Measurements from ENCODE around the gene PALD1. TPM values are rescaled to one million over a fixed set of nuclear protein-coding genes. Genes with fewer than 3 reads are reported as not detected.

The PALD1 gene
- total and polyA plus RNA-seq, 2 experiments from 2014 or later: 11.9 to 58.2 TPM

DNA sequence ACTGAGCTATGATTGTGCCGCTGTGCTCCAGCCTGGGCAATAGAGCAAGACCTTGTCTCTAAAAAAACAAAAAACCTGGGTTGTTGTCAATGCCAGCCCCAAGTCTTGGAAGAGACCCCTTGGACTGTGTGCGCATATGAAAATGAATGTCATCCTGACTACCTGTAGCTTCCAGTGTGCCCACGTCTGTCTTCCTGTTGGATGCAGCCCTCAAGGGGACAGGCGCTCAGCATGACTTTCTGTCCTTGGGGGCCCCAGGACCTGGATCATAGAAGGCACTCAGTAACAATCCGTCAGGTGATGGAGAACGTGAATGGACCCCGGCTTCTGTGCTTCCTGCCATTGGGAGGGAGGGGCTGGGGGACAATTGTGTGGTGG lies 114.9 kb downstream of the PALD1 start:
- Histone ChIP-seq H4K20me1 (replicated peaks; ENCODE audit: insufficient read depth) (no peaks in the 10 kb centered on the region), H3K9me2 (ENCODE audit: insufficient read depth) (peaks cover 9% of the 10 kb centered on the region), H3K27ac (ENCODE audit: low read depth) (no peak overlapping the region), H3K79me2 (replicated peaks; ENCODE audit: insufficient read depth) (no peaks in the 10 kb centered on the region), H3K4me3 (no peak overlapping the region), H3F3A (replicated peaks; ENCODE audit: low read depth) (no peaks in the 10 kb centered on the region), H3K4me2 (no peak overlapping the region), H3K4me1 (ENCODE audit: insufficient read depth) (peaks cover 6% of the 10 kb centered on the region; the same call in 1 of the 2 replicates), H3K27me3 (ENCODE audit: insufficient read depth) (no peaks in the 10 kb centered on the region), H3K36me3 (ENCODE audit: insufficient read depth) (no peaks in the 10 kb centered on the region), H2AFZ (no peak overlapping the region)
- Mint-ChIP-seq H3K9me3 (no peaks in the 10 kb centered on the region), H3K36me3 (ENCODE audit: low read depth) (no peaks in the 10 kb centered on the region), H3K27ac (no peak overlapping the region), H3K4me1 (peaks cover 21% of the 10 kb centered on the region), H3K27me3 (ENCODE audit: insufficient read depth, low read depth, poor library complexity) (peaks cover 4% of the 10 kb centered on the region), H3K4me3 (no peak overlapping the region)
- ATAC-seq (no peak), DNase-seq (ENCODE audit: low spot score) (no peak)
- no peak for TF ChIP-seq CTCF (conservative IDR thresholded peaks at IDR 0.05; ENCODE audit: low read depth in 2 of 2)
- no peak for TF ChIP-seq ZNF462 (CRISPR knock-in tag; IDR thresholded peaks at IDR 0.05)
- TF ChIP-seq ZNF114 (CRISPR knock-in tag; IDR thresholded peaks at IDR 0.05): no peak
- no peak for TF ChIP-seq EZH2phosphoT487 (IDR thresholded peaks at IDR 0.05; ENCODE audit: unreplicated experiment)
- TF ChIP-seq, protein P1, sequence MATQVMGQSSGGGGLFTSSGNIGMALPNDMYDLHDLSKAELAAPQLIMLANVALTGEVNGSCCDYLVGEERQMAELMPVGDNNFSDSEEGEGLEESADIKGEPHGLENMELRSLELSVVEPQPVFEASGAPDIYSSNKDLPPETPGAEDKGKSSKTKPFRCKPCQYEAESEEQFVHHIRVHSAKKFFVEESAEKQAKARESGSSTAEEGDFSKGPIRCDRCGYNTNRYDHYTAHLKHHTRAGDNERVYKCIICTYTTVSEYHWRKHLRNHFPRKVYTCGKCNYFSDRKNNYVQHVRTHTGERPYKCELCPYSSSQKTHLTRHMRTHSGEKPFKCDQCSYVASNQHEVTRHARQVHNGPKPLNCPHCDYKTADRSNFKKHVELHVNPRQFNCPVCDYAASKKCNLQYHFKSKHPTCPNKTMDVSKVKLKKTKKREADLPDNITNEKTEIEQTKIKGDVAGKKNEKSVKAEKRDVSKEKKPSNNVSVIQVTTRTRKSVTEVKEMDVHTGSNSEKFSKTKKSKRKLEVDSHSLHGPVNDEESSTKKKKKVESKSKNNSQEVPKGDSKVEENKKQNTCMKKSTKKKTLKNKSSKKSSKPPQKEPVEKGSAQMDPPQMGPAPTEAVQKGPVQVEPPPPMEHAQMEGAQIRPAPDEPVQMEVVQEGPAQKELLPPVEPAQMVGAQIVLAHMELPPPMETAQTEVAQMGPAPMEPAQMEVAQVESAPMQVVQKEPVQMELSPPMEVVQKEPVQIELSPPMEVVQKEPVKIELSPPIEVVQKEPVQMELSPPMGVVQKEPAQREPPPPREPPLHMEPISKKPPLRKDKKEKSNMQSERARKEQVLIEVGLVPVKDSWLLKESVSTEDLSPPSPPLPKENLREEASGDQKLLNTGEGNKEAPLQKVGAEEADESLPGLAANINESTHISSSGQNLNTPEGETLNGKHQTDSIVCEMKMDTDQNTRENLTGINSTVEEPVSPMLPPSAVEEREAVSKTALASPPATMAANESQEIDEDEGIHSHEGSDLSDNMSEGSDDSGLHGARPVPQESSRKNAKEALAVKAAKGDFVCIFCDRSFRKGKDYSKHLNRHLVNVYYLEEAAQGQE (IDR thresholded peaks at IDR 0.05; ENCODE audit: unreplicated experiment): no peak
- no peak for TF ChIP-seq CREB1 (CRISPR knock-in tag; IDR thresholded peaks at IDR 0.05; ENCODE audit: low read depth)
- no peak for TF ChIP-seq EZH2 (IDR thresholded peaks at IDR 0.05; ENCODE audit: low read depth, unreplicated experiment)
- no peak for TF ChIP-seq NANOG (IDR thresholded peaks at IDR 0.05; ENCODE audit: borderline replicate concordance)
- TF ChIP-seq POLR2AphosphoS5 (IDR thresholded peaks at IDR 0.05; ENCODE audit: low read depth): no peak
- TF ChIP-seq STAT1 (IDR thresholded peaks at IDR 0.05; ENCODE audit: unreplicated experiment): no peak
- TF ChIP-seq ZNF331 (CRISPR knock-in tag; IDR thresholded peaks at IDR 0.05; ENCODE audit: low read depth): no peak
- TF ChIP-seq JUNB (IDR thresholded peaks at IDR 0.05; ENCODE audit: unreplicated experiment): no peak
- TF ChIP-seq, protein P2, sequence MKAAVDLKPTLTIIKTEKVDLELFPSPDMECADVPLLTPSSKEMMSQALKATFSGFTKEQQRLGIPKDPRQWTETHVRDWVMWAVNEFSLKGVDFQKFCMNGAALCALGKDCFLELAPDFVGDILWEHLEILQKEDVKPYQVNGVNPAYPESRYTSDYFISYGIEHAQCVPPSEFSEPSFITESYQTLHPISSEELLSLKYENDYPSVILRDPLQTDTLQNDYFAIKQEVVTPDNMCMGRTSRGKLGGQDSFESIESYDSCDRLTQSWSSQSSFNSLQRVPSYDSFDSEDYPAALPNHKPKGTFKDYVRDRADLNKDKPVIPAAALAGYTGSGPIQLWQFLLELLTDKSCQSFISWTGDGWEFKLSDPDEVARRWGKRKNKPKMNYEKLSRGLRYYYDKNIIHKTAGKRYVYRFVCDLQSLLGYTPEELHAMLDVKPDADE (IDR thresholded peaks at IDR 0.05): no peak
